Measurements from ENCODE around the gene CIDEA.
"Not testable (repeated sequence)": the region's sequence is repeated elsewhere in the genome, so short reads cannot be mapped to it uniquely, and the experiment has no call there.

CIDEA gene, protein sequence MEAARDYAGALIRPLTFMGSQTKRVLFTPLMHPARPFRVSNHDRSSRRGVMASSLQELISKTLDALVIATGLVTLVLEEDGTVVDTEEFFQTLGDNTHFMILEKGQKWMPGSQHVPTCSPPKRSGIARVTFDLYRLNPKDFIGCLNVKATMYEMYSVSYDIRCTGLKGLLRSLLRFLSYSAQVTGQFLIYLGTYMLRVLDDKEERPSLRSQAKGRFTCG

DNA sequence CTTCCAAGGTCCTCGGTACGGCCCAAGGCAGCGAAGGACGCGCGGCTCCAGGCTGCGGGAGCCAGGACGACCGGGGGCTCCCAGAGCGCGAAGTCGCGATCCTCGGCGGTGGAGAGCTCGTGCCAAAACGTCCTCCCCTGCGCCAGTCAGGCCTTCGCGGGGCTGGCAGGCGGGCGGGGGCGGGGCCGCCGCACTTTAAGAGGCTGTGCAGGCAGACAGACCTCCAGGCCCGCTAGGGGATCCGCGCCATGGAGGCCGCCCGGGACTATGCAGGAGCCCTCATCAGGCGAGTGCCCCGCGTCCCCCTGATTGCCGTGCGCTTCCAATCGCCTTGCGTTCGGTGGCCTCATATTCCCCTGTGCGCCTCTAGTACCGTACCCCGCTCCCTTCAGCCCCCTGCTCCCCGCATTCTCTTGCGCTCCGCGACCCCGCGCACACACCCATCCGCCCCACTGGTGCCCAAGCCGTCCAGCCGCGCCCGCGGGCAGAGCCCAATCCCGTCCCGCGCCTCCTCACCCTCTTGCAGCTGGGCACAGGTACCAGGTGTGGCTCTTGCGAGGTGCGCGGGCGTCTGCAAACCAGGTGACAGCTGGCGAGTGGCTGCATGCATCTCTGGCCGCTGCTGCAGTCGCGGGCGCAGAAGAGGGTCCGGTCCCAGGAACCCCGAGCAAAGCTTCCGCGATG lies at the start of gene CIDEA:
Gene CIDEA, plus strand, starts transcription at position 226 of the 684 bp plus-strand sequence. Its CDS starts 23 bp downstream, at position 249.
- DNase-seq (ENCODE audit: low read depth) = no peak

DNA sequence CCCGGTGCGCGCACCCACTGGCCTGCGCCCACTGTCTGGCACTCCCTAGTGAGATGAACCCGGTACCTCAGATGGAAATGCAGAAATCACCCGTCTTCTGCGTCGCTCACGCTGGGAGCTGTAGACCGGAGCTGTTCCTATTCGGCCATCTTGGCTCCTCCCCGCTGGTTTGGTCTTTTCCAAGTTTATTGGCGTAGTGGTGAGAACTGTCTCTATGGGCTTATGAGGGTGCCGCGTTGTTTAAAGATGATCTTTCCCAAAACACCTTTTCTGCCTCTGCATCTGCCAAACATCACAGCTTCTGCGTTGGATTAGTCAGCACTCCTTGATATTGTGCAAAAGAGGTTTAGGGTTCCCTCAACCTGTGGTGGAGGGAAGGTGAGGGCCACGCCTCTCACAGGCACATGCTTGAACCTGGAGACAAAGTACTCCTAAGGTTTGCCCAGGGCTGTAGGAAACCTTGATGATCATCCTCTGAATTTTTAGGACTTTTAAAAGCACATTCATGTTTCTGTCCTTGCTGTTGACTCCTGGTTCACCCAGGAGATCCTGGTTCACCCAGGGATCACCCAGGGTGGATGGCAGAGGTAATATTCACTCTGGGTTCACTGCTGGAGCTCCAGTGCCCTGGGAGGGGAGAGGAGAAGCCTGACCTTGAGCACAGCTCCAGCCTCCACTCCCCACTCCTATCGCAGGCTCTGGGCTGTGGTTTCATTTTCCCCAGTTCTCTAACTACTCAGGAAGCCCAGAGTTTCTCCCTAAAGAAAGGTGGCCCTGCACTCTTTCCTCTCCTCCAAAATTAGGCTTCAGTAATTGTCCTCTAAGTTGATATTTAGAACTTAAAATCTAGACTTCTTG lies 45.6 kb upstream of the CIDEA start:
- not testable (repeated sequence) for DNase-seq (ENCODE audit: low read depth)

- DNase-seq (ENCODE audit: low read depth) = not testable (repeated sequence)
Observed at GRCh38 chr18:12212308-12212707, 41.9 kb upstream of the CIDEA start.

DNA sequence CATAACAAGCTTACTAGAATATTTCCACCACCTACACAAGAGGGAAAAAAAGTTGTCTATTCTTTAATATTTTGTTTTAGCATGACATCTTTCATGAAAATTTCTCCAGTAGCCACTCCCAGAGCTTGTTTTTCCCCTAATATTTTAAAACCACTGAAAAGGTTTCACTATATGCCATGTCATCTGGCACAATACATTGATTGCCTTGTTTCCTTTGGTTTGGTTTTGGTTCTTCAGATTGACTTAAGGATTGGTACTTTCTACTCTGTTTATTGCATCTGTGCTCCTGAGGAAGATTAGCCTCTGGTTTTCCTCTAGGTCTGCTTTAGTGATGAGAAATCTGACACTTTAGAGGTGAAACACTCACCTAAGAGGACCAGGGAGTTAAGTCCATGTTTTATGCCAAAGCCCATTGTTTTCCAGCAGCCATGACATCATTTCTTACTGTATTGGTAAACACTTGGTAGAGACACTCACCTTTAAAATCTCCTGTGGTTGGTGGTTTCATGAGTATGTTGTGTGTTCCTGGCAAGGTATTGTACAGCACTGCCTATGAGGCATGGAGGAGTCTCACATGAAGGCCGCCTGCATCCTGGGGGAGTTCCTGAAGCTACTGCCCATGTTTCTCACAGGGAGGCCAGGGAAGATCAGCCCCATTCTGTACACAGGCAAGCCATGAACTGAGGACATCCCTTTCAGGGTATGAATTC lies 39.7 kb upstream of the CIDEA start:
- peak; percentile 37 for DNase-seq (ENCODE audit: low read depth)

GRCh38 chr18:12216471-12216870 lies 37.7 kb upstream of the CIDEA start:
- not testable (repeated sequence) for DNase-seq (ENCODE audit: low read depth)

DNA sequence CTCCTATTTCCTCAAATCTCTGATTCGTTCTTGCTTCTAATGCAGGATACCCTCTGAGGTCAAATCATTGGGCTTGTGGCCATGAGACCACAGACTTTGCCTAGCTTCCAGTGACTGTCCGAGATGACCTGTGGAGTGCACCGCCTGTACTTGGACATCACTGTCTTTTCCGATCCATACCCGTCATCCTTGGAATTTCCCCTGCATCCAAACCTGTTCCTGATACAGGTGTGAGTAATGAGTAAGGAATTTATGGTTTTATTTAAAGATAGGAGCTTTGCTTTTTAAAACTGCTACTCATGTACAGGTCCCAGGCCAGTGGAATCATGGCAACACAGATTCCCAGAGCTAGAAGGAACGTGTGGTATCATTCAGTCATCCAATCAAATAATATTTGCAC lies 35.6 kb upstream of the CIDEA start:
- not testable (repeated sequence) for DNase-seq (ENCODE audit: low read depth)

GRCh38 chr18:12222041-12222440 lies 32.1 kb upstream of the CIDEA start:
- not testable (repeated sequence) for DNase-seq (ENCODE audit: low read depth)

DNA sequence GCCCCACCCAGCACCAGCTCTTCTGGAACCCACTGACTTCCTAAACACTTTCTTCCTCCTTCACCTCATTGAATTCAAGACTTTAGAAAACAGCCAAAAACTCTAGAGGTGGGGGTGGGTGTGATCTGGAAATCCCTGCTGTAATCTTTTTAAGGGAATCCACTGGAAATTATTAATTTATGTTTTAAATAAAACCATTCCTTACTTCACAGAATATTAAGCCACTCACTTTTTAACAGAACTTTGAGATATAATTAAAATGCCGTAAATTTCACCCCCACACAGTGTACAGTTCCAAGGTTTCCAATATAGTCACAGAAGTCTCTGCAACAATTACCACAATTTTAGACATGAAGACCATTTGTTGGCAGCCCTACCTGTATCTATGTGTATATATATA lies 30.8 kb upstream of the CIDEA start:
- DNase-seq (ENCODE audit: low read depth) = not testable (repeated sequence)

DNA sequence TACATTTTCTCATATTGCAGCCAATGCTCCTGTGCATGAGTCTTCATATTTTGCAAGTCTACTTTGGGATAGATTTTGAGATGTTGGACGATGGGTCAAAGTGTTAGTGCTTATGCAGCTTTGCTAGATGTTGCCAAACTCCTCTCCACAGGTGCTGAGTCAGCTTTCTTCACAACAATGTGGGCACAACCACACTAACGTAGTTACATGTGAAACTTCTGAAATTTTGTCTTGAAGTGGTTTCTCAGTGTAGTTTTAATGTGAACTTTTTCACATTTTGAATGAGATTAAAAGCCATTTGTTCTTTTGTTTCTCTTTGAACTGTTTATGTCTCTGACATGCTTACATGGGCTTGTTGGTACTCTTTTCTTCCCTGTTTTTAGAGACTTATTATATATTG lies 27.4 kb upstream of the CIDEA start:
- not testable (repeated sequence) for DNase-seq (ENCODE audit: low read depth)

GRCh38 chr18:12227399-12228186 lies 26.6 kb upstream of the CIDEA start:
- DNase-seq (ENCODE audit: low read depth) = not testable (repeated sequence)

DNA sequence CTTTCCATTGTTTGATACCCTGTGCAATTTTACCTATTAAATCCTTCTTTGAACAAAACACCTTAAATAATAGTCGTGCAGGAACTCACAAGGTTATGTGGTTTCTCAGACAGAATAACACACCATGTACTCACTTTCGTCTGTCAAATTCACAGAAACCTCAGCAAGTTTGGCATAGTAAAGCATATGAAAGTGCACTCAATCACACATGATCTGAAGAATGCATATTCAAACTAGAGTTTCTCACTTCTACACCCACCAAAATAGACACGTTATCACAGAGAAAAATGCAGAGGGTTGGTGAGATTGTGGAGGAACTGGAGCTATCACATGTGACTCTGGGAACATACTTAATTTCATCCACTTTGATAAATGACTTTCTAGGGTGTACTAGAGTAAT lies 25.9 kb upstream of the CIDEA start:
- DNase-seq (ENCODE audit: low read depth) = not testable (repeated sequence)

- not testable (repeated sequence) for DNase-seq (ENCODE audit: low read depth)
Observed at GRCh38 chr18:12230561-12230960, 23.6 kb upstream of the CIDEA start.

DNA sequence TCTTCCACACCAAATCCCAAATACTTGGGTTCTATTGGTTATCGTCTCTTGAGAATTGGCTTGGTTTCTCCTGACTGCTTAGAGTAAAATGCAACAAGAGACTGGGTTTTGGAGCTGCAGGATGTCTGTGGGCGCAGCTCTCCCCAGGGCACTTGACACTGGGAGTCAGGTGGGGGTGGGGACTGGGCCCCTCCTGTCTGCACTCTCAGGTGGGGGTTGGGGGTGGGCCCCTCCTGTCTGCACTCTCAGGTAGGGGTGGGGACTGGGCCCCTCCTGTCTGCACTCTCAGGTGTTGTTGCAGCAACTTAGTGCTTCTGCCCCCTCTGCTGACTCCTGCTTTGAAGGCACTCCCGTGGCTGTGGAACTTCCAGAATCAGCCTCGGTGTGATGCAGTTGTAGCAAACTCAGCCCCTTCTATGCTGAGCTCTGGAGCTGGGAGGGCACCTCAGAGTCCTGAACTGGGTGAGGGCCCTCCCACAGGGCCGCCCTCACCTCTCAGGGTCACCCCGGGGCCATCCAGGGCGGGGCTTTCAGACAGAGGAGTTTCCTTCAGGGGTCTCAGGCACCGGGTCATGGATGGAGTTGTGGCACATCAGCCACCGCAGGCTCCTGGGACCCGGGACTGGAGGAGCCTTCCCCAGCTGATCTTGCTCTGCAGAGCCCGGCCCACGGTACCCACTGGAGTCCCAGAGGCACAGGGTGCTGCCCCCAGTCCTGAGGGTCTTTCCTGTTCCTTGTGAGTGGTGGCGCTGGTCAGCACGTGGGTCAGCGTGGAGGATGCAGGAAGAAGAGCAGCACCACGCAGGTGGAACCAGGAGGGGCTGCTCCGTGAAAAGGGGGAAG lies 22.9 kb upstream of the CIDEA start:
- no peak for DNase-seq (ENCODE audit: low read depth)

GRCh38 chr18:12231986-12232385 lies 22.2 kb upstream of the CIDEA start:
- DNase-seq (ENCODE audit: low read depth) = no peak

- peak; percentile 81 for DNase-seq (ENCODE audit: low read depth)
Observed at GRCh38 chr18:12233378-12233777, 20.8 kb upstream of the CIDEA start.

DNA sequence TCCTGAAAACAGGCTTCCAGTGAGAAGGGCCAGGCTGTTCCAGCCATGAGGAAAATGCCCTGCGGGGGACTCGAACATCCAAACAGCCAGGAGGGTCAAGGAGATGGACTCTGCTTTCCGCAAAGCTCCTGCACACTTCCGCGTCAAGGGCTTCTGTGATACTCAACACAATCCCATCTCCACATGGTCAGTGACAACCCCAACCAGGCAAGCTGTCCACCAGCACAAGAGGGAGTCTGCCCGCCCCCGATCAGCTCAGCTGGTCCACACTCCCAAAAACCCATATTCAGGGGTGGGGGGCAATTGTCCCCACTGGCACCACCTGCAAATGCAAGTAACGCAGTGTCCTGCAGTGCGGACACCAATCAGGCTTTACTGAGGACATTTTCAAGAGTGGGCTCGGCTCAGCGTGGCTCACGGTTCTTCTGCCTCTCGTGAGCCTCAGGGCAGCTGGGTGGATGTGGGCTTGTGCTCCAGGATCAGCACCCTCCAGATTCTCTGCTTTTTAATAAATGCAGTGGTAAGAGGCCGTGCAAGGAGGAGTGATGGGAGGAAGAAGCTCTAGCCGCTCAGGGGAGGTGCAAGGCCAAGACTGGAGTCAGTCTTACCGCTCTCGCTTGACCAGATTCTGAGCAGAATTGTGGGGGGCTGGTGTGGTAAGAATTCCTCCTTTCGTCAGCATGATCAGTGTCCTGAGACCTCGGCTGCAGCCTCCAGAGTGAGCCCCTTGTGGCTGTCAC lies 19.5 kb upstream of the CIDEA start:
- DNase-seq (ENCODE audit: low read depth) = no peak

DNA sequence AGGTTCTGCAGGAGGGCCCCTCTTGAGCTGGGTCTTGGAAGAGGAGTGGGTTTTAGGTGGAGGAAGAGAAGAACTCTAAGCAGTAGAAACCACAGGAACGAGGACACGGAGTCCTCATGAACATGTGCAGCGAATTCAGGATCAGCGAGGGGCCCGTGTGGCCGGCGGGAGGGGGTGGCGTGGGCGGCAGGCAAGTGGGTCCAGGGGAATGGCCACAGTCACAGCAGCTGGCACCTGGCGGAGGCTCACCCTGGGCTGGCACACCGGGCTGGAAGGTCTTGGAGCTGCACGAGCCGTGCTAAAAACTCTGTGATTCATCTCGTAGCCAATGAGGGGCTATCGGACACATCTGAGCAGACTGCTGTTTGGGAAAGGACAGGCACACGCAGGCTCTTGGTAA lies 18.0 kb upstream of the CIDEA start:
- DNase-seq (ENCODE audit: low read depth) = no peak

- peak; percentile 30 for DNase-seq (ENCODE audit: low read depth)
Observed at GRCh38 chr18:12236934-12237832, 17.0 kb upstream of the CIDEA start.

GRCh38 chr18:12238826-12239225 lies 15.3 kb upstream of the CIDEA start:
- DNase-seq (ENCODE audit: low read depth) = peak; percentile 12

All from amniotic epithelial cell (primary cell).